Astrocyte (in vitro differentiated cells and primary cell): ENCODE data around the gene CENPA. TPM values are rescaled to one million over a fixed set of nuclear protein-coding genes. Genes with fewer than 3 reads are reported as not detected.
"Not testable (repeated sequence)": the region's sequence is repeated elsewhere in the genome, so short reads cannot be mapped to it uniquely, and the experiment has no call there.

Experiments
- DNase-seq: peaks from one replicate; pipeline ENCODE4 v3.0.0-alpha.2; 2010; ENCODE audit warnings: low read depth
- FAIRE-seq: peaks from 2 replicates; lab custom pipeline; 2011; peaks lifted over from hg19 to GRCh38; lab: Jason Lieb, UNC
- H2AFZ ChIP-seq: 2 replicates; pipeline ENCODE4 v1.6.0; 2012; ENCODE audit warnings: low read depth, low read length, inconsistent platforms
- H3K27ac ChIP-seq: 2 replicates; pipeline ENCODE4 v1.5.1; 2011; ENCODE audit warnings: low read depth, low read length, inconsistent platforms
- H3K27me3 ChIP-seq: 2 replicates; pipeline ENCODE4 v1.6.0; 2011; ENCODE audit warnings: low read length, inconsistent platforms; ENCODE audit not compliant: insufficient read depth
- H3K36me3 ChIP-seq: 2 replicates; pipeline ENCODE4 v1.5.1; 2011; ENCODE audit warnings: low read length, inconsistent platforms; ENCODE audit not compliant: insufficient read depth
- H3K4me1 ChIP-seq: 2 replicates; pipeline ENCODE4 v1.5.1; 2011; ENCODE audit warnings: low read length, inconsistent platforms; ENCODE audit not compliant: insufficient read depth
- H3K4me2 ChIP-seq: 2 replicates; pipeline ENCODE4 v1.6.0; 2012; ENCODE audit warnings: low read length, inconsistent platforms
- H3K4me3 ChIP-seq: 2 replicates; pipeline ENCODE4 v1.5.1; 2011; ENCODE audit warnings: low read depth, mild to moderate bottlenecking, low read length, inconsistent platforms; ENCODE audit not compliant: insufficient read depth
- H3K79me2 ChIP-seq: 2 replicates; pipeline ENCODE4 v1.6.0; 2012; ENCODE audit warnings: mild to moderate bottlenecking, low read length, inconsistent platforms; ENCODE audit not compliant: insufficient read depth
- H3K9ac ChIP-seq: 2 replicates; pipeline ENCODE4 v1.6.0; 2012; ENCODE audit warnings: mild to moderate bottlenecking, low read length, inconsistent platforms
- H3K9me3 ChIP-seq: 2 replicates; pipeline ENCODE4 v1.5.1; 2012; ENCODE audit warnings: low read depth, mild to moderate bottlenecking, low read length, inconsistent platforms; ENCODE audit not compliant: insufficient read depth
- H4K20me1 ChIP-seq: 2 replicates; pipeline ENCODE4 v1.6.0; 2012; ENCODE audit warnings: low read length, inconsistent platforms; ENCODE audit not compliant: insufficient read depth
- H3K27ac Mint-ChIP-seq: one replicate; pipeline ENCODE4 v1.8.0; 2021; ENCODE audit warnings: mild to moderate bottlenecking, mixed read lengths; ENCODE audit not compliant: unreplicated experiment
- H3K27me3 Mint-ChIP-seq: one replicate; pipeline ENCODE4 v1.8.0; 2021; ENCODE audit warnings: low read depth, mixed read lengths; ENCODE audit not compliant: unreplicated experiment
- H3K36me3 Mint-ChIP-seq: one replicate; pipeline ENCODE4 v1.8.0; 2021; ENCODE audit warnings: low read depth, mixed read lengths; ENCODE audit not compliant: unreplicated experiment
- H3K4me1 Mint-ChIP-seq: one replicate; pipeline ENCODE4 v1.8.0; 2021; ENCODE audit warnings: low read depth, mixed read lengths; ENCODE audit not compliant: unreplicated experiment
- H3K4me3 Mint-ChIP-seq: one replicate; pipeline ENCODE4 v1.8.0; 2021; ENCODE audit warnings: mild to moderate bottlenecking, moderate library complexity, mixed read lengths; ENCODE audit not compliant: unreplicated experiment
- H3K9me3 Mint-ChIP-seq: one replicate; pipeline ENCODE4 v1.8.0; 2021; ENCODE audit warnings: mild to moderate bottlenecking, mixed read lengths; ENCODE audit not compliant: unreplicated experiment
- EZH2 ChIP-seq: IDR thresholded peaks from 2 replicates; pipeline ENCODE4 v1.6.1; 2012; ENCODE audit warnings: mild to moderate bottlenecking, low read length, inconsistent platforms; ENCODE audit not compliant: insufficient read depth
- total RNA-seq: library from RNA; stranded (reverse); gene quantifications from 2 replicates; pipeline ENCODE4 v1.2.1, GENCODE V29; 2021
- TF ChIP-seq, protein P1 (sequence below): IDR thresholded peaks from 2 replicates; pipeline ENCODE4 v1.5.1; 2011; ENCODE audit warnings: low read depth, mild to moderate bottlenecking, inconsistent platforms, low read length, moderate library complexity; ENCODE audit not compliant: insufficient read depth

CENPA gene
- total RNA-seq, 1 donor from 2014 or later: 2.7 TPM

DNA sequence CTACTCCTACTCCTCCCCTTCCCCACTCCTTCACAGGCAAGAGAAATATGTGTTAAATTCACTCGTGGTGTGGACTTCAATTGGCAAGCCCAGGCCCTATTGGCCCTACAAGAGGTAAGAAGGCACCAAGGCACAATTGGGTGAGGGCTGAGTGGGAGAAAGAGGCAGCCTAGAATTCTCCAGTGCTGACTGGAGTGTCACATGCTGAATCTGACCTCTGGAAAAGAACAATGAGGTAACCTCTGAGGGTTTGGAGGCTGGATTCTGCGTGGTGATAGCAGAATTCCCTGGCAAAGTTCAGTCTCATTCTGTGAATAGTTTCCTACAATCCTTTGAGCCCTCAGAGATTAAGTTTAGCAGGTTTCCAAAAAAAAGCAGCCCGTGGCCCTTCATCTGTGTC lies 6.9 kb downstream of the CENPA start:
- Mint-ChIP-seq H3K27ac (peak overlapping the region; percentile 23), H3K9me3 (no peaks in the 10 kb centered on the region), H3K36me3 (peaks cover 2% of the 10 kb centered on the region), H3K27me3 (no peaks in the 10 kb centered on the region), H3K4me1 (peaks cover 8% of the 10 kb centered on the region), H3K4me3 (no peak overlapping the region)
- peaks cover 3% of the 10 kb centered on the region for H4K20me1 ChIP-seq
- H3K9ac ChIP-seq: no peak overlapping the region
- H3K4me2 ChIP-seq: no peak overlapping the region
- H3K4me3 ChIP-seq: no peak overlapping the region
- no peaks in the 10 kb centered on the region for H3K9me3 ChIP-seq
- TF ChIP-seq, protein P1, sequence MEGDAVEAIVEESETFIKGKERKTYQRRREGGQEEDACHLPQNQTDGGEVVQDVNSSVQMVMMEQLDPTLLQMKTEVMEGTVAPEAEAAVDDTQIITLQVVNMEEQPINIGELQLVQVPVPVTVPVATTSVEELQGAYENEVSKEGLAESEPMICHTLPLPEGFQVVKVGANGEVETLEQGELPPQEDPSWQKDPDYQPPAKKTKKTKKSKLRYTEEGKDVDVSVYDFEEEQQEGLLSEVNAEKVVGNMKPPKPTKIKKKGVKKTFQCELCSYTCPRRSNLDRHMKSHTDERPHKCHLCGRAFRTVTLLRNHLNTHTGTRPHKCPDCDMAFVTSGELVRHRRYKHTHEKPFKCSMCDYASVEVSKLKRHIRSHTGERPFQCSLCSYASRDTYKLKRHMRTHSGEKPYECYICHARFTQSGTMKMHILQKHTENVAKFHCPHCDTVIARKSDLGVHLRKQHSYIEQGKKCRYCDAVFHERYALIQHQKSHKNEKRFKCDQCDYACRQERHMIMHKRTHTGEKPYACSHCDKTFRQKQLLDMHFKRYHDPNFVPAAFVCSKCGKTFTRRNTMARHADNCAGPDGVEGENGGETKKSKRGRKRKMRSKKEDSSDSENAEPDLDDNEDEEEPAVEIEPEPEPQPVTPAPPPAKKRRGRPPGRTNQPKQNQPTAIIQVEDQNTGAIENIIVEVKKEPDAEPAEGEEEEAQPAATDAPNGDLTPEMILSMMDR: no peak
- TF ChIP-seq EZH2: no peak
- H2AFZ ChIP-seq: no peak overlapping the region
- DNase-seq: peak; percentile 40
- H3K36me3 ChIP-seq: no peaks in the 10 kb centered on the region
- no peak overlapping the region for H3K27ac ChIP-seq
- H3K4me1 ChIP-seq: no peaks in the 10 kb centered on the region
- no peak for FAIRE-seq
- no peaks in the 10 kb centered on the region for H3K27me3 ChIP-seq
- peaks cover 40% of the 10 kb centered on the region for H3K79me2 ChIP-seq

DNA sequence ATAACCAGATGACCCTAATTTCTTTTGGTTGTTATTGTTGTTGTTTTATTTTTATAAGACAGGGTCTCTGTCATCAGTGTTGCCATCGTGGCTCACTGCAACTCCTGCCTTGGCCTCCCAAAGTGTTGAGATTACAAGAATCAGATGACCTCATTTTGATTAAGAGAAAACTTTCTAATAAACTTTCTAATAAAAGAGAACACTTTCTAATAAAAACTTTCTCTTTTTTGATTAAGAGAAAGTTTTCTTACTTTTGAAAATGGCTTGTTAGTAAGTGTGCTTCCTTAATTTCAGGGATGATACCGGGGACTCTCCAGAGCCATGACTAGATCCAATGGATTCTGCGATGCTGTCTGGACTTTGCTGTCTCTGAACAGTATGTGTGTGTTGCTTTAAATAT lies 7.7 kb downstream of the CENPA start:
- H3K4me1 ChIP-seq: no peaks in the 10 kb centered on the region
- no peaks in the 10 kb centered on the region for H3K9me3 ChIP-seq
- Mint-ChIP-seq H3K27me3 (no peaks in the 10 kb centered on the region), H3K4me3 (no peak overlapping the region), H3K9me3 (no peaks in the 10 kb centered on the region), H3K36me3 (peaks cover 2% of the 10 kb centered on the region), H3K27ac (no peak overlapping the region), H3K4me1 (peaks cover 8% of the 10 kb centered on the region)
- H3K79me2 ChIP-seq: peaks cover 32% of the 10 kb centered on the region
- H3K36me3 ChIP-seq: no peaks in the 10 kb centered on the region
- no peak overlapping the region for H3K9ac ChIP-seq
- H2AFZ ChIP-seq: no peak overlapping the region
- DNase-seq (no peak), FAIRE-seq (no peak)
- no peak overlapping the region for H3K4me2 ChIP-seq
- TF ChIP-seq, protein P1: no peak
- TF ChIP-seq EZH2: no peak
- no peaks in the 10 kb centered on the region for H3K27me3 ChIP-seq
- H3K27ac ChIP-seq: no peak overlapping the region
- no peak overlapping the region for H3K4me3 ChIP-seq
- H4K20me1 ChIP-seq: peaks cover 3% of the 10 kb centered on the region

DNA sequence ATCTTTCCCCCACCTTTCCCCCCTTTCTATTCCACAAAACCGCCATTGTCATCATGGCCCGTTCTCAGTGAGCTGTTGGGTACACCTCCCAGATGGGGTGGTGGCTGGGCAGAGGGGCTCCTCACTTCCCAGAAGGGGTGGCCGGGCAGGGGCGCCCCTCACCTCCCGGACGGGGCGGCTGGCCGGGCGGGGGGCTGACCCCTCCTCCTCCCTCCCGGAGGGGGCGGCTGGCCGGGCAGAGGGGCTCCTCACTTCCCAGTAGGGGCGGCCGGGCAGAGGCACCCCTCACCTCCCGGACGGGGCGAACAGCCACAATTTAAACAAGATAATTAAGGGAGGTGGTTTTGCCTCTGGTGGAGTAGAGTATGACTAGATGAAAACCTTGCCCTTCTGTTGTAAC lies 9.3 kb downstream of the CENPA start:
- not testable (repeated sequence) for H3K4me2 ChIP-seq, H3K4me3 ChIP-seq, H4K20me1 ChIP-seq, H3K4me3 Mint-ChIP-seq, H3K9me3 Mint-ChIP-seq, H3K27ac Mint-ChIP-seq, H2AFZ ChIP-seq, FAIRE-seq, H3K9me3 ChIP-seq, H3K27me3 Mint-ChIP-seq, H3K9ac ChIP-seq, H3K4me1 ChIP-seq, H3K36me3 ChIP-seq, H3K27me3 ChIP-seq, H3K27ac ChIP-seq, H3K4me1 Mint-ChIP-seq, DNase-seq, H3K36me3 Mint-ChIP-seq
- peaks cover 16% of the 10 kb centered on the region for H3K79me2 ChIP-seq
